Coronary artery (tissue), 2 donors: ENCODE results near the gene EGLN3.

Source experiments
- DNase-seq: peaks from one replicate; pipeline ENCODE4 v3.0.0-alpha.2; 2017; ENCODE audit warnings: low spot score
- H3K27ac ChIP-seq, 2 donors: fragments of 200-600 bp; sonication (generic); one replicate each; pipeline ENCODE4 v1.5.1; 2016 to 2019
- H3K4me3 ChIP-seq: fragments of 200-600 bp; sonication (generic); 2 replicates; pipeline ENCODE4 v1.5.1; 2016; ENCODE audit warnings: mild to moderate bottlenecking, moderate library complexity
- CTCF ChIP-seq: fragments of 200-600 bp; sonication (generic); IDR thresholded peaks from one replicate; pipeline ENCODE4 v1.5.1; 2019; ENCODE audit warnings: antibody characterized with exemption

Gene EGLN3

GRCh38 chr14:33992274-33993007 lies 41.6 kb upstream of the EGLN3 start:
- TF ChIP-seq CTCF = no peak
- no peak for DNase-seq
- Histone ChIP-seq H3K4me3 (no peak overlapping the region), H3K27ac (no peak overlapping the region)

GRCh38 chr14:33990790-33991189 lies 39.9 kb upstream of the EGLN3 start:
- DNase-seq = no peak
- no peak overlapping the region for H3K4me3 ChIP-seq
- TF ChIP-seq CTCF = no peak
- H3K27ac ChIP-seq = no peak overlapping the region

- Histone ChIP-seq H3K27ac (no peak overlapping the region), H3K4me3 (no peak overlapping the region)
- TF ChIP-seq CTCF = no peak
- DNase-seq = no peak
Observed at GRCh38 chr14:33987565-33988080, 36.7 kb upstream of the EGLN3 start.

DNA sequence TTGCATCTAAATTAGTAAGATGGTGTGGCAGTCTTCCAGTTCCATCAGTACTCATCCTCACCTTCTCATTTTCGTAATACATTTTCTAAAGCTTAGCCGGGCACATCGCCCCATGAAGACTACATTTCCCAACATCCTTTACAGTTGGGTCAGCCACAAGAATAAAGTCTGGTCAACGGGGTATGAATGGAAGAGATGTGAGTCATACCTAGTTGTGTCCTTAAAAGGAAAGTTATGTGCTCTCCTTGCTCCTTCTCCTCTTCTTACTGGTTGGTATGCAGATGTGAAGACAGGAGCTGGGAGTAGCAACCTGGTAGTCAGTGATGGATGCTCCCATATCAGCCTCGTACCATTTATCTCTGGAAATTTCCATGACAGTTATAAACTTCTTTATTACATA lies 35.9 kb upstream of the EGLN3 start:
- H3K27ac ChIP-seq = no peak overlapping the region
- TF ChIP-seq CTCF = no peak
- DNase-seq = no peak
- H3K4me3 ChIP-seq = no peak overlapping the region

DNA sequence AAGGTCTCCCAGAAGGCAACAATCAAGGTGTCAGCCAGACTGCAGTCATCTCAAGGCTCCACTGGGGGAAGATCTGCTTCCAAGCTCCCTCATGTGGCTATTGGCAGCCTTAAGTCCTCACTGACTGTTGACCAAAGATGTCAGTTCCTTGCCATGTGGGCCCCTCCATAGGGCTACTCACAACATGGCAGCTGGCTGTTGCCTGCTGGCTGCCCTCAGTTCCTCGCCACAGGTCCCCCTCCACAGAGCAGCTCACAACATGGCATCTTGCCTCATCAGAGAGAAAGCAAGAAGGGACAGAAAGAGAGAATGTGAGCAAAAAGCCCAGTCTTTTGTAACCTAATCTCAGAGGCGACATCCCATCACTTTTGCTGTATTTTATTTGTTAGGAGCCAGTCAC lies 34.4 kb upstream of the EGLN3 start:
- H3K27ac ChIP-seq = no peak overlapping the region
- no peak for TF ChIP-seq CTCF
- no peak for DNase-seq
- no peak overlapping the region for H3K4me3 ChIP-seq

- DNase-seq = no peak
- H3K27ac ChIP-seq = no peak overlapping the region
- no peak for TF ChIP-seq CTCF
- no peak overlapping the region for H3K4me3 ChIP-seq
Observed at GRCh38 chr14:33979613-33980276, 28.9 kb upstream of the EGLN3 start.
